GM13977 (cell line): Measurements from ENCODE around the gene SOX4.

Experiments used
- DNase-seq: peaks from one replicate; pipeline ENCODE4 v3.0.0; 2012; ENCODE audit warnings: low spot score
- CTCF ChIP-seq: IDR thresholded peaks from 2 replicates; pipeline ENCODE4 v1.5.1; 2012; ENCODE audit warnings: mild to moderate bottlenecking, control low read depth; ENCODE audit not compliant: insufficient read depth; ENCODE audit errors: extremely low read depth, missing control alignments
- in situ Hi-C: fragments of 300-500 bp; cut with MboI; formaldehyde crosslinking; loops from one replicate; pipeline ENCODE4 v1.12.0; 2022; ENCODE audit warnings: low sequenced_read_pairs, low pct_unique_long_range_greater_than_20kb, mixed read lengths, inconsistent platforms; ENCODE audit not compliant: unreplicated experiment

Gene SOX4

GRCh38 chr6:21625642-21626041 lies 32.1 kb downstream of the SOX4 start:
- TF ChIP-seq CTCF = no peak
- in situ Hi-C loops = no loop called here
- DNase-seq = no peak

GRCh38 chr6:21626756-21627155 lies 33.2 kb downstream of the SOX4 start:
- in situ Hi-C loops = no loop called here
- TF ChIP-seq CTCF = no peak
- no peak for DNase-seq

GRCh38 chr6:21628160-21628559 lies 34.6 kb downstream of the SOX4 start:
- DNase-seq = no peak
- in situ Hi-C loops = no loop called here
- TF ChIP-seq CTCF = no peak

- DNase-seq = no peak
- no peak for TF ChIP-seq CTCF
- in situ Hi-C loops = no loop called here
These were observed 40.1 kb downstream of the SOX4 start for GRCh38 chr6:21633511-21634109.

GRCh38 chr6:21634582-21634981 lies 41.0 kb downstream of the SOX4 start:
- in situ Hi-C loops = no loop called here

GRCh38 chr6:21636876-21637275 lies 43.3 kb downstream of the SOX4 start:
- TF ChIP-seq CTCF = no peak
- no peak for DNase-seq
- in situ Hi-C loops = no loop called here

More at GRCh38 chr6:21634582-21634981, 41.0 kb downstream of the SOX4 start:
- no peak for TF ChIP-seq CTCF
- no peak for DNase-seq
